ENCODE measurements around the gene CGRRF1. TPM values are rescaled to one million over a fixed set of nuclear protein-coding genes. Genes with fewer than 3 reads are reported as not detected.

Gene CGRRF1
- total and polyA plus RNA-seq, 9 of the 15 experiments (the other 6 are each of a cell fraction or from before 2014, with no cell fraction given) = 2.8 to 15.8 (median 4.6) TPM

GRCh38 chr14:54564868-54565784 lies 55.4 kb downstream of the CGRRF1 start (continued):
- no peak for TF ChIP-seq ZNF696 (CRISPR knock-in tag; conservative IDR thresholded peaks at IDR 0.05)
- TF ChIP-seq FOXJ3 (CRISPR knock-in tag; IDR thresholded peaks at IDR 0.05) = no peak
- no peak for TF ChIP-seq ADNP (tag; IDR thresholded peaks at IDR 0.05)
- TF ChIP-seq NCOR1 (IDR thresholded peaks at IDR 0.05) = no peak
- peak in 1 of 2 experiments; percentile 43; a peak in 1 of 4 replicates for TF ChIP-seq HDAC1 (IDR thresholded peaks at IDR 0.05)
- no peak for TF ChIP-seq KLF10 (CRISPR knock-in tag; IDR thresholded peaks at IDR 0.05)
- TF ChIP-seq UBTF (IDR thresholded peaks at IDR 0.05; ENCODE audit: borderline replicate concordance in 1 of 2, low read depth in 2 of 2, low read length in 2 of 2) = peak; percentile 76 to 91; a peak in 3 of 4 replicates
- no peak for TF ChIP-seq HDAC3 (IDR thresholded peaks at IDR 0.05; ENCODE audit: borderline replicate concordance, partially characterized antibody)
- TF ChIP-seq ZBTB49 (CRISPR knock-in tag; IDR thresholded peaks at IDR 0.05; ENCODE audit: borderline replicate concordance) = 0 out of 2 replicates have a peak, but pooled peaks have one; percentile 38
- TF ChIP-seq BCL6 (CRISPR knock-in tag; IDR thresholded peaks at IDR 0.05) = no peak
- peak; percentile 37; the same call in 1 of the 2 replicates for TF ChIP-seq HMBOX1 (IDR thresholded peaks at IDR 0.05)
- no peak for TF ChIP-seq POLR2H (tag; IDR thresholded peaks at IDR 0.05; ENCODE audit: low read depth)
- no peak for TF ChIP-seq TCF3 (CRISPR knock-in tag; IDR thresholded peaks at IDR 0.05)
- no peak for TF ChIP-seq ZNF347 (CRISPR knock-in tag; IDR thresholded peaks at IDR 0.05; ENCODE audit: low read depth)
- TF ChIP-seq TCF7L2 (IDR thresholded peaks at IDR 0.05; ENCODE audit: low read depth, low read length) = no peak
- no peak for TF ChIP-seq SLC30A9 (CRISPR knock-in tag; IDR thresholded peaks at IDR 0.05)
- TF ChIP-seq HBP1 (CRISPR knock-in tag; IDR thresholded peaks at IDR 0.05) = no peak
- TF ChIP-seq ZNF707 (CRISPR knock-in tag; conservative IDR thresholded peaks at IDR 0.05) = no peak
- TF ChIP-seq PRPF4 (IDR thresholded peaks at IDR 0.05; ENCODE audit: insufficient read depth, low read depth, low read length, poor library complexity, severe bottlenecking) = no peak
- no peak for TF ChIP-seq TEAD4 (IDR thresholded peaks at IDR 0.05; ENCODE audit: low read length)
- no peak for TF ChIP-seq TEAD4 (CRISPR knock-in tag; IDR thresholded peaks at IDR 0.05; ENCODE audit: borderline replicate concordance)

Data from K562 (cell line).